Left lung (tissue), 10 donors: Measurements from ENCODE around the gene DCAF15. TPM values are rescaled to one million over a fixed set of nuclear protein-coding genes. Genes with fewer than 3 reads are reported as not detected.

Source experiments
- ATAC-seq: fragments of 200-7000 bp; cut with Tn5 transposase; one replicate; pipeline ENCODE4 v1.9.1; 2020; ENCODE audit warnings: moderate library complexity
- DNase-seq, 4 donors: peaks; one replicate each; pipeline ENCODE4 v3.0.0-alpha.2; 2013 to 2020
- H3K27ac ChIP-seq, 2 donors: fragments of 200-600 bp; sonication (generic) in 1 of 2; one replicate each; pipeline versions ENCODE4 v1.5.0 to v1.8.0; 2020 to 2021
- H3K27me3 ChIP-seq, 2 donors: fragments of 200-600 bp; sonication (generic) in 1 of 2; one replicate each; pipeline versions ENCODE4 v1.5.0 to v1.8.0; 2020 to 2021
- H3K36me3 ChIP-seq, 2 donors: fragments of 200-600 bp; sonication (generic) in 1 of 2; one replicate each; pipeline versions ENCODE4 v1.5.0 to v1.8.0; 2020 to 2021
- H3K4me1 ChIP-seq, 2 donors: fragments of 200-600 bp; one replicate each; pipeline ENCODE4 v1.8.0; 2021
- H3K4me3 ChIP-seq, 2 donors: fragments of 200-600 bp; sonication (generic) in 1 of 2; one replicate each; pipeline versions ENCODE4 v1.5.0 to v1.8.0; 2020 to 2021; ENCODE audit warnings: mild to moderate bottlenecking in 1 of 2
- H3K9me3 ChIP-seq, 2 donors: fragments of 200-600 bp; sonication (generic) in 1 of 2; one replicate each; pipeline versions ENCODE4 v1.5.0 to v1.8.0; 2020 to 2021
- intact Hi-C, 2 donors: fragments of 100-400 bp; cut with DNase I; formaldehyde crosslinking; loops; one replicate each; pipeline versions ENCODE4 v1.11.2 to v1.14.2; 2022
- polyA plus RNA-seq, 6 donors: library from polyadenylated mRNA; unstranded; fragments of 120-200 nt; gene quantifications; one replicate each; pipeline ENCODE4 v1.2.1, GENCODE V29; 2013; ENCODE audit not compliant: insufficient read length in 6 of 6
- total RNA-seq, 2 donors: library from RNA; stranded (reverse); fragmentation: NEBNext Ultra II Directional; extraction: Animal tissue kit (Norgen Biotek cat#: 25700); gene quantifications; one replicate each; pipeline ENCODE4 v1.2.1, GENCODE V29; 2021
- TF ChIP-seq, protein P1 (sequence below), 2 donors: fragments of 200-600 bp; sonication (generic) in 1 of 2; IDR thresholded peaks; one replicate each; pipeline versions ENCODE4 v1.5.0 to v1.8.0; 2021; ENCODE audit warnings: antibody characterized with exemption in 2 of 2
- donor health status: DM: no; HTN: yes; CAD: no.
- donor health status: DM: no; HTN: no; CAD: no.

The DCAF15 gene
- total and polyA plus RNA-seq, 8 donors = 20.2 to 33.7 (median 29.3) TPM

DNA sequence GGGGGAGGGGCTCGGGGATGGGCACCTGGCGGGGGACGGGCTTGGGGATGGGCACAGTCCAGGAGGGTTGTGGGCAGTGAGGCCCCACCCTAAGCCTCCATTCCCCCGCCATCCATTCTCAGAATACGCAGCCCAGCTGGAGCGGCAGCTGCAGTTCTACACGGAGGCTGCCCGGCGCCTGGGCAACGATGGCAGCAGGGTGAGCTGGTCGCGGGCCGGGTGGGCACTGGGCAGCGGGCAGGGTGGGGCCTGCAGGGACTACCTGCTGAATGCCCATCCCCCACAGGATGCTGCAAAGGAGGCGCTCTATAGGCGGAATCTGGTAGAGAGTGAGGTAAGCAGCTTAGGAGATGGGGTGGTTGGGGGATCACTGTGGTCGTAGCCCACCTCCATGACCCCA is 22.4 kb upstream of the DCAF15 start:
- intact Hi-C loops = no loop called here
- no peak overlapping the region for H3K27ac ChIP-seq
- TF ChIP-seq, protein P1, sequence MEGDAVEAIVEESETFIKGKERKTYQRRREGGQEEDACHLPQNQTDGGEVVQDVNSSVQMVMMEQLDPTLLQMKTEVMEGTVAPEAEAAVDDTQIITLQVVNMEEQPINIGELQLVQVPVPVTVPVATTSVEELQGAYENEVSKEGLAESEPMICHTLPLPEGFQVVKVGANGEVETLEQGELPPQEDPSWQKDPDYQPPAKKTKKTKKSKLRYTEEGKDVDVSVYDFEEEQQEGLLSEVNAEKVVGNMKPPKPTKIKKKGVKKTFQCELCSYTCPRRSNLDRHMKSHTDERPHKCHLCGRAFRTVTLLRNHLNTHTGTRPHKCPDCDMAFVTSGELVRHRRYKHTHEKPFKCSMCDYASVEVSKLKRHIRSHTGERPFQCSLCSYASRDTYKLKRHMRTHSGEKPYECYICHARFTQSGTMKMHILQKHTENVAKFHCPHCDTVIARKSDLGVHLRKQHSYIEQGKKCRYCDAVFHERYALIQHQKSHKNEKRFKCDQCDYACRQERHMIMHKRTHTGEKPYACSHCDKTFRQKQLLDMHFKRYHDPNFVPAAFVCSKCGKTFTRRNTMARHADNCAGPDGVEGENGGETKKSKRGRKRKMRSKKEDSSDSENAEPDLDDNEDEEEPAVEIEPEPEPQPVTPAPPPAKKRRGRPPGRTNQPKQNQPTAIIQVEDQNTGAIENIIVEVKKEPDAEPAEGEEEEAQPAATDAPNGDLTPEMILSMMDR (IDR thresholded peaks at IDR 0.05) = no peak

DNA sequence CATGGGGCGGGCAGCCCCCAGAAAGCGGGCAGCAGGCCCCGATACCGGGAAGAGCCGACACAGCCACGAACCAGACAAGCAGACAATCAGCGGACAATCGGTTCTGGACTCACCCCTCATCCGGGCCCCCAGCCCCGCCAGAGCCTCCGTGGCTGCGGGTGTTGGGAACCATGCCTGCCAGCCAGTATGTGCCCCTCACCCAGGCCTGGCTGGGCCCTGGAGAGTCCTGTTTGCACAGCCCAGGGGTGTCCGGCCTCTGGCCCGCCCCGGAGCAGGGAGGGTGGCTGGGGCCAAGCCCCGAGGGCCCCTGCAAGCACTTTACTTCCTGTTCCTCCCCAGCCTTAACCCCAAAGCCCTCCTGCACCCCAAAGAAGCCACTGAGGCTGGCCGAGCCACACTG is 21.9 kb upstream of the DCAF15 start:
- ATAC-seq (no peak), DNase-seq (no peak)
- no peaks in the 10 kb centered on the region for H3K9me3 ChIP-seq
- intact Hi-C loops = no loop called here
- H3K4me1 ChIP-seq = peaks cover 0 to 12% of the 10 kb centered on the region in 2 donors
- TF ChIP-seq, protein P1 (IDR thresholded peaks at IDR 0.05) = no peak
- no peak overlapping the region for H3K4me3 ChIP-seq
- peaks cover 0 to 10% of the 10 kb centered on the region in 2 donors for H3K27me3 ChIP-seq
- H3K36me3 ChIP-seq = peaks cover 0 to 49% of the 10 kb centered on the region in 2 donors
- no peak overlapping the region for H3K27ac ChIP-seq

More for the DNA sequence above, 22.4 kb upstream of the DCAF15 start:
- no peak for ATAC-seq
- Histone ChIP-seq H3K36me3 (peaks cover 0 to 54% of the 10 kb centered on the region in 2 donors), H3K4me3 (no peak overlapping the region), H3K9me3 (no peaks in the 10 kb centered on the region), H3K4me1 (peaks cover 0 to 12% of the 10 kb centered on the region in 2 donors), H3K27me3 (peaks cover 0 to 6% of the 10 kb centered on the region in 2 donors)
- DNase-seq = no peak

DNA sequence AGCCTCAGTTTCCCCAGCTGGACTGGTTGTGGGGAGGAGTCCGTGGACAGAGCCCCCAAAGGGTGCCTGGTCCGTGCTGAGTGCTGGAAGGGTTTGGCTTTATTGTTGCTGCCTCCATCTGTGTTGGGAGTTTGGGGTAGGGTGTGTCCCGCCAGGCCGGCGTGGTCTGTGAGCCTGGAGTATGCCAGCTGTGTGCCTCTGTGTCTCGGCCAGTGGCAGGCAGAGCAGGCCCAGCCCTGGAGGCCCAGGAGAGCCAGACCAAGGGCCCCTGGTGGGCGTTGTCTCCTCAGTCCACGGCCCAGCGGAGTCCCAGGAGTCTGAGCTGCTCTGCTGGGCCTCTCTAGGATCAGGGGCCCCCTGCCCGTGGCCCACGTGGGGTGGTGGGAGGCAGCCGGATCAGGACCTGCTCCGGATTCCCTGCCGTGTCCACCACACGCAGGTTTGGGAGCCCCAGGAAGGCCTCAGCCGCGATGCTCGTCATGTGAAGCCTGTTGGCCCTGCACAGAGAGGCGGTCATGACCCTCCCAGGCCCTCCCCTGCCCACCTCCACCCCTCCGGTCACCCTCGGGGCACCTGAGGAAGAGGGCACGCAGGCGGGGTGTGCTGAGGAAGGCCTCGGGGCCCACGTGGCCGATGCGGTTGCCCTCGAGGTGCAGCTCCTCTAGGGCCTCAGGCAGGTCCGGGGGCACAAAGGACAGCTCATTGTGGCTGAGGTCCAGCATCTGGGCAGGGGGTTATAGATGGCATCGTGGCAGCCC is 20.7 kb upstream of the DCAF15 start:
- Histone ChIP-seq H3K4me1 (peaks cover 0 to 9% of the 10 kb centered on the region in 2 donors), H3K36me3 (peaks cover 0 to 41% of the 10 kb centered on the region in 2 donors), H3K27me3 (peaks cover 0 to 20% of the 10 kb centered on the region in 2 donors), H3K27ac (no peak overlapping the region), H3K4me3 (no peak overlapping the region), H3K9me3 (no peaks in the 10 kb centered on the region)
- TF ChIP-seq, protein P1 (IDR thresholded peaks at IDR 0.05) = no peak
- DNase-seq = no peak
- intact Hi-C loops = no loop called here
- no peak for ATAC-seq

- Histone ChIP-seq H3K9me3 (no peaks in the 10 kb centered on the region), H3K27me3 (peaks cover 0 to 20% of the 10 kb centered on the region in 2 donors), H3K27ac (no peak overlapping the region), H3K4me3 (no peak overlapping the region), H3K4me1 (peaks cover 0 to 5% of the 10 kb centered on the region in 2 donors), H3K36me3 (peaks cover 0 to 34% of the 10 kb centered on the region in 2 donors)
- intact Hi-C loops = no loop called here
- no peak for DNase-seq
- ATAC-seq = no peak
- TF ChIP-seq, protein P1 (IDR thresholded peaks at IDR 0.05) = no peak
Observed at GRCh38 chr19:13932149-13932637, 20.1 kb upstream of the DCAF15 start.

DNA sequence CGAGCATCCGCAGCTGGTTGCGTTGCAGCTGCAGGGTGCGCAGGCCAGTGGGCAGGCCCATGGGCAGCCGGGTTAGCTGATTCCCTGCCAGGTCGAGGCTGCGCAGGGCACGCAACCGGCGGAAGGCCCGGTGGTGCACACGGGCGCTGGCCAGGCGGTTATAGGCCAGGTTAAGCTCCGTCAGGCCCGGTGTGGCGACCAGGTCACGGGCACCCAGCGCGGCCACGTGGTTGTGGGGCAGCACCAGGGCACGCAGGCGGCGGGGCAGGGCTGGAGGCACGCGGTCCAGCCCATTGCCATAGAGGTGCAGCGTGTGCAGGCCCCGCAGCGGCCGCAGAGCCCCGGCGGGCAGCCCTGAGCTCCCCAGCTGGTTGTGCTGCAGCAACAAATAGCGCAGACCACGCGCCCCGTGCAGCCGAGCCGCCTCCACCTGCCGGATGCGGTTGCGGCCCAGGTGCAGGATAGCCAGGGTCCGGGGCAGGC is 19.4 kb upstream of the DCAF15 start:
- TF ChIP-seq, protein P1 (IDR thresholded peaks at IDR 0.05) = no peak
- intact Hi-C loops = no loop called here
- no peak overlapping the region for H3K27ac ChIP-seq
- peaks cover 0 to 5% of the 10 kb centered on the region in 2 donors for H3K4me1 ChIP-seq
- ATAC-seq (no peak), DNase-seq (no peak)
- no peak overlapping the region for H3K4me3 ChIP-seq
- H3K36me3 ChIP-seq = peaks cover 0 to 27% of the 10 kb centered on the region in 2 donors
- H3K27me3 ChIP-seq = peaks cover 0 to 26% of the 10 kb centered on the region in 2 donors
- no peaks in the 10 kb centered on the region for H3K9me3 ChIP-seq
